ENCODE data around the gene CYSLTR2.

Gene CYSLTR2

GRCh38 chr13:48725271-48725670 lies 71.5 kb downstream of the CYSLTR2 start:
- no peak overlapping the region for H3K4me3 ChIP-seq (ENCODE audit: low read depth, low read length)
- TF ChIP-seq CTCF (conservative IDR thresholded peaks at IDR 0.05; ENCODE audit: low read depth, low read length), result no peak
- DNase-seq (ENCODE audit: low read depth), result no peak

GRCh38 chr13:48726711-48727110 lies 73.0 kb downstream of the CYSLTR2 start:
- no peak for DNase-seq (ENCODE audit: low read depth)
- no peak for TF ChIP-seq CTCF (conservative IDR thresholded peaks at IDR 0.05; ENCODE audit: low read depth, low read length)
- H3K4me3 ChIP-seq (ENCODE audit: low read depth, low read length), result no peak overlapping the region

DNA sequence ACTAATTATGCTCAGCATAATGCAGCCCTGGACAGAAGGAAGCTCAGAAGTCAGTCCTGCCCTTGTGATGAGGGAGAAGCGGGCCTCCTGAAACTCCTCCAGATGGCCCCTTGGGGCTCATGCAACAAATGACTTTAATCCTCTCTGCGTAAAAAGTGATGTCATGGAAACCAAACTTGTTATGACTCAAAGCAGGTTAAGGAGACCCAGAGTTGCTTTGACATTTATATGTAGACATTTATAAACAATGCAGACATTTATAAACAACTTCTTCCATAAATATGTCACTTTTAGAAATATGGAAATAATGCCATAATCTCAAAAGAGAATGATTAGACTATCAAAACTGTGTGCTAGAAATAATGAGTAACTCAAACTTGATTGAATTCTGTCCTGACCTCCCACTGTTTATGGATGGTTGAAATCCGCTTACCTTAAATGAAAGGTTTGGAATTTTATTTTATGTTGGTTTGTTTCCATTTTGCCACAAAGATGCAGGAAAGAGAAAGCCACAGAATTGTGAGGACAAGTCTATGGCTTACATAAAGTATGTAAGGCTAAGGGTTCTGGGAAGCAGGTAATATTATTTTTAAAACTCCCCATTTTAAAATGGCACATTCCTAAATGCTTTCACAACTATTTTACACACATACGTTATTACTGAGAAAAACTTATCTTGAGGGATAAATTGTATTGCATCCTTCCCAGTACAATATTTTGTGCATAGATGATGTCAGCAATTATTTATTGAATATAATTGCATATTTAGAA lies 73.7 kb downstream of the CYSLTR2 start:
- H3K4me3 ChIP-seq (ENCODE audit: low read depth, low read length), result no peak overlapping the region
- DNase-seq (ENCODE audit: low read depth), result peak; percentile 61
- no peak for TF ChIP-seq CTCF (conservative IDR thresholded peaks at IDR 0.05; ENCODE audit: low read depth, low read length)

DNA sequence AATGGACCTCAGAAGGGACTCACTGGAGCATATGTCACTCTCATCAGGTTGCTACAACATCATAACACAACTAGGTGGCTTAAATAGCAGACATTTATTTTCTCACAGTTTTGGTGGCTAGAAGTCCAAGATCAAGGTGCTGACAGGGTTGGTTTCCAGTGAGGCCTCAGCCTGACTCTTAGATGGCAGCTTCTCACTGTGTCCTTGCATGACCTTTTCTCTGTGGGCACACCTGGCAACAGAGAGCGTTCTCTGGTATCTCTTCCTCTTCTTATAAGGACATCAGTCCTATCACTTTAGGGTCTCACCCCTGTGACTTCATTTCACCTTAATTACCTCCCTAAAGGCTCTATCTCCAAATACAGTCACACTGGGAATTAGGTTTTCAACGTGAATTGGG lies 74.5 kb downstream of the CYSLTR2 start:
- no peak for TF ChIP-seq CTCF (conservative IDR thresholded peaks at IDR 0.05; ENCODE audit: low read depth, low read length)
- no peak overlapping the region for H3K4me3 ChIP-seq (ENCODE audit: low read depth, low read length)
- no peak for DNase-seq (ENCODE audit: low read depth)

DNA sequence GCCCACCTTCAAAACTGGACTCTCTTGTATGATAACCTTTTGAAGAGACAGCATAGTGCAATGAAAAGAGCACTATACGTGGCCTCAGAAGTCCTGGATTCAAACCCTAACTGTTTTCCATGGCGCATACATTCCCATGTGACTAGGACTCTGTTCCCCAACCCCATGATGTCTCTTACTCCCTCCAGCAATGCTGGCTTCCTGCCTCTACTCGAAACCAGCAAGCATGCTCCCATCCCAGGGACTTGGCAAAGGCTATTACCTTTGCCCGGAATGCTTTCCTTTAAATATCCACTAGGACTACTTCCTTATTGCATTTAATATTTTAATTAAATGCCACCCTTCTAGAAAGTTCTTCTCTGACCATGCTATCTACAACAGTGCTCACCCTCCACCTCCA lies 75.1 kb downstream of the CYSLTR2 start:
- no peak for TF ChIP-seq CTCF (conservative IDR thresholded peaks at IDR 0.05; ENCODE audit: low read depth, low read length)

DNA sequence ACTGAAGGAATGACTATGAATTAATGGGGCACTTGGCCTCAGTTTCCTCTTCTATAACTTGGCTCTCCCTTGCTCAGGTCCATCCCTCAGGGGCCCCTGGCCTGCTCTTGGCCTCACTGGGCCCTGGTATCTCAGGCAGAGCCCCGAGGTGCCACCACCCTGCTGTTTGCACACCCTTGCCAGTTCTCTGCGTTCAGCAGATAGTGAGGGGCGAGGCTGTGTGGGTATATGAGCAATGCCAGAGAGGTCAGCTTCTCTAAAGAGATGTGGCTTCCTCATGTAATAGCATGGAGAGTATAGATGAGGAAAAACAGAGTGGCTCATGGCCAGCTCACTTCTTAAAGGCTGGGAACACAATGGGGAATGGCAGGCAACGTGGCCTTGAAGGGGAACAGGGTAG lies 76.1 kb downstream of the CYSLTR2 start:
- TF ChIP-seq CTCF (conservative IDR thresholded peaks at IDR 0.05; ENCODE audit: low read depth, low read length), result no peak
- no peak overlapping the region for H3K4me3 ChIP-seq (ENCODE audit: low read depth, low read length)
- no peak for DNase-seq (ENCODE audit: low read depth)

More for the DNA sequence above, 75.1 kb downstream of the CYSLTR2 start:
- no peak overlapping the region for H3K4me3 ChIP-seq (ENCODE audit: low read depth, low read length)
- no peak for DNase-seq (ENCODE audit: low read depth)
